Nephron progenitor cell (in vitro differentiated cells): Measurements from ENCODE around the gene MTCP1.

Experiments used
- DNase-seq: peaks from one replicate; pipeline ENCODE4 v3.0.0; 2021
- H3K27ac Mint-ChIP-seq: 2 replicates; pipeline ENCODE4 v1.8.0; 2021; ENCODE audit warnings: mild to moderate bottlenecking, moderate library complexity, mixed read lengths
- H3K27me3 Mint-ChIP-seq: 2 replicates; pipeline ENCODE4 v1.8.0; 2021; ENCODE audit warnings: mild to moderate bottlenecking, low read depth, mixed read lengths; ENCODE audit not compliant: poor library complexity
- H3K36me3 Mint-ChIP-seq: 2 replicates; pipeline ENCODE4 v1.8.0; 2021; ENCODE audit warnings: low read depth, mixed read lengths
- H3K4me1 Mint-ChIP-seq: 2 replicates; pipeline ENCODE4 v1.8.0; 2021; ENCODE audit warnings: mixed read lengths
- H3K4me3 Mint-ChIP-seq: 2 replicates; pipeline ENCODE4 v1.8.0; 2021; ENCODE audit warnings: mild to moderate bottlenecking, moderate library complexity, mixed read lengths
- H3K9me3 Mint-ChIP-seq: 2 replicates; pipeline ENCODE4 v1.8.0; 2021; ENCODE audit warnings: mild to moderate bottlenecking, moderate library complexity, mixed read lengths
- TF ChIP-seq, protein P1 (sequence below): fragments of 200-600 bp; sonication (generic); IDR thresholded peaks from 2 replicates; pipeline ENCODE4 v1.5.0; 2021; ENCODE audit warnings: antibody characterized with exemption

The MTCP1 gene

DNA sequence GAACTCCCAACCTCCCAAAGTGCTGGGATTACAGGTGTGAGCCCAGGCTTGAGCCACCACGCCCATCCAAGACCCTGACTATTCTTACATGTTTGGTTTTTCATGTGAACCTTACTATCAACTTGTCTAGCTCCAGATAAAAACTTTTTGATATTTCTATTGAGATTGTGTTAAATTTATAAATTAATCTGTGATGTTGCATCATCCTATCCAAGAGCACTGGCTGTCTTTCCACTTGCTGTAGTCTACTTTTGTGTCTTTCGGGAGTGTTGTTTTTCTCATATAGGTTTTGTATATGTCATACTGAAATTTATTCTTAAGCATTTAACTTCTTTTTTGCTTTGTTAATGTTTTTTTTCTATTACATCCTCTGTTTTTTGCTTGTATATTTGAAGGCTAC lies 35.0 kb upstream of the MTCP1 start:
- H3K27ac Mint-ChIP-seq = no peak overlapping the region
- H3K4me1 Mint-ChIP-seq = no peaks in the 10 kb centered on the region
- H3K36me3 Mint-ChIP-seq = peaks cover 47% of the 10 kb centered on the region
- TF ChIP-seq, protein P1, sequence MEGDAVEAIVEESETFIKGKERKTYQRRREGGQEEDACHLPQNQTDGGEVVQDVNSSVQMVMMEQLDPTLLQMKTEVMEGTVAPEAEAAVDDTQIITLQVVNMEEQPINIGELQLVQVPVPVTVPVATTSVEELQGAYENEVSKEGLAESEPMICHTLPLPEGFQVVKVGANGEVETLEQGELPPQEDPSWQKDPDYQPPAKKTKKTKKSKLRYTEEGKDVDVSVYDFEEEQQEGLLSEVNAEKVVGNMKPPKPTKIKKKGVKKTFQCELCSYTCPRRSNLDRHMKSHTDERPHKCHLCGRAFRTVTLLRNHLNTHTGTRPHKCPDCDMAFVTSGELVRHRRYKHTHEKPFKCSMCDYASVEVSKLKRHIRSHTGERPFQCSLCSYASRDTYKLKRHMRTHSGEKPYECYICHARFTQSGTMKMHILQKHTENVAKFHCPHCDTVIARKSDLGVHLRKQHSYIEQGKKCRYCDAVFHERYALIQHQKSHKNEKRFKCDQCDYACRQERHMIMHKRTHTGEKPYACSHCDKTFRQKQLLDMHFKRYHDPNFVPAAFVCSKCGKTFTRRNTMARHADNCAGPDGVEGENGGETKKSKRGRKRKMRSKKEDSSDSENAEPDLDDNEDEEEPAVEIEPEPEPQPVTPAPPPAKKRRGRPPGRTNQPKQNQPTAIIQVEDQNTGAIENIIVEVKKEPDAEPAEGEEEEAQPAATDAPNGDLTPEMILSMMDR = no peak
- H3K4me3 Mint-ChIP-seq = no peak overlapping the region
- peaks cover 17% of the 10 kb centered on the region for H3K9me3 Mint-ChIP-seq
- no peaks in the 10 kb centered on the region for H3K27me3 Mint-ChIP-seq
- no peak for DNase-seq

DNA sequence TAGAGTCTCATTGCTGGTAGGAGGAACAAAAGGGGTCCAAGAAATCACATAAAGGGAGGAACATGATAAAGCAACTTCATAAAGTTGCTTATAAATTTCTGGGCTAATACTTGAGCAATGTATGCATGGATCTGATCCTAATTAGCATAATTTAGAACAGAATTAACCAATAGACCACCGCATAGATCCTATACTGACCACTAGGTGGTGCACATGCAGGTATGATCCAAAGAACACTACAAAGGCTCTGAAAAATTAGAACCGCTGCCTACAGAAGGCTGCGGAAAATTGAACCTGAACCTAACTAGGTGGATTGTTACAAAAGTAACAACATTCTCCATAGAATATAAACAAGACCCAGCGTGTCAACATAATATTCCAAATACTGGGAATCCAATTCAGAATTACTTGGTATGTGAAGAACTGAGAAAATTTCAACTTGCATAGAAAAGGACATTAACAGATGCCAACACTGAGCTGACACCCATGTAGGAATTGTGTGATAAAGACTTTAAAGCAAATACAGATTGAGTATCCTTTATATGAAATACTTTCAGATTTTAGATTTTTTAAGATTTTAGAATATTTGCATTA lies 23.6 kb upstream of the MTCP1 start:
- DNase-seq = no peak
- TF ChIP-seq, protein P1 = peak; percentile 49
- Mint-ChIP-seq H3K4me1 (no peaks in the 10 kb centered on the region), H3K27me3 (no peaks in the 10 kb centered on the region), H3K9me3 (peaks cover 12% of the 10 kb centered on the region), H3K36me3 (peaks cover 29% of the 10 kb centered on the region), H3K27ac (no peak overlapping the region), H3K4me3 (no peak overlapping the region)

DNA sequence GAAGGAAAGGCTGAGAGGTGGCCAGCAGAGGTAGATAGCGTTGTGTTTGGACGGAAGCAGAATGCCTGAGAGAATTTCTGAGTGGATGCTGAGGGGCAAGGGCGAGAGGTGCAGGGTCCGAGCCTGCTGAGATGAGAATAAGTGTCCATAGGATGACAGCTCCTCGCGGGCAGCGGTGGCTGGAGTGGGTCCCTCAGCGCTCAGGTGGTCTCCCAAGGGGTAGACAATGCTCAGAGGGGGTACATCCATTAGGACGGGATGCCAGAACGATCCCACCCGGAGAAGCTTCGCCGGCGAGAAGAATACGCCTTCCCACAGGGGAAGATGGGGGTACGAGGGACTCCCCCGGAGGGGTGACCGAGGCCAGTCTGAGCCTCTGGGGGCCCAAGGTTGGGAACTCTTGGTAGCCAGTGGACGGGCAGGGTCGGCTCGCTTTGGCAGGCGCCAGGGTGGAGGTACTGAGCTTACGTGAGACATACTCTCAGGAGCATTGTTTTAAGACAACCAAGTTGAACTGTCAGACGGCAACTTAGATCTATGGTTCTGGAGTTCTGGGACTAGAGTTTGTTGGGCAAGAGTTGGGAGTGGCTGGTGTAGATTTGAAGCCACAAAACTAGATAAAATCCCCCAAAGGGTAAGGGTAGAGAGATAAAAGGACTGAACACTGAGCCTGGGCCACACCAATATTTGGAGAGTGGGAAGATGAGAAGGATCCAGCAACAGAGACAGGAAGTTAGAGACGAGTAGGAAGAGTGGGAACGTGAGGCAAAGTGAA lies 16.2 kb upstream of the MTCP1 start:
- no peaks in the 10 kb centered on the region for H3K27me3 Mint-ChIP-seq
- H3K36me3 Mint-ChIP-seq = peaks cover 52% of the 10 kb centered on the region
- TF ChIP-seq, protein P1 = no peak
- no peak for DNase-seq
- peak overlapping the region; percentile 61 for H3K27ac Mint-ChIP-seq
- no peaks in the 10 kb centered on the region for H3K4me1 Mint-ChIP-seq
- peaks cover 27% of the 10 kb centered on the region for H3K9me3 Mint-ChIP-seq
- H3K4me3 Mint-ChIP-seq = no peak overlapping the region

DNA sequence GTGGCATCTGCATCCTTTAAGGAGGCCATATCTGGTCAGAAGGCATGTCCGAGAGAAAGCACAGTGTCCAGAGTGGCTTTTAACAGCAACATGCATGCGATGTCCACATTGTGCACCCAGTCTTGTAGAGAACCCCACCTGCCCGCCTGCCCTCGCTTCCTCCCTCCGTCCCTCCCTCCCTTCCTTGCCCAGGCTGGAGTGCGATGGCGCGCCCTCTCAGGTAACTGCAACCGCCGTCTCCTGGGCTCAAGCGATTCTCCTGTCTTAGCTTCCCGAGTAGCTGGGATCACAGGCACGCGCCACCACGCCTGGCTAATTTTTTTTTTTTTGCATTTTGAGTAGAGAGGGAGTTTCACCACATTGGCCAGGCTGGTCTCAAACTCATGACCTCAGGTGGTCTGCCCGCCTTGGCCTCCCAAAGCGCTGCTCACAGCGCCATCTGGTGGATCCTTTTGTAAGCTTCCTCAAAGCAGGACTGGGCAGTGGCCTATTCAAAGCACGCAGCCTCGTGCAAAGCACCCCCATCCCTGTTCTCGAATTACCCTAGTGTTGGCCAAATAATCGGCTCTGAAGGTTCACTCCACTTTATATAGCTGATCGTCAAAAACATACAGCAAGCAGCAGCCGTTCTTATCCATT lies 15.4 kb upstream of the MTCP1 start:
- H3K4me1 Mint-ChIP-seq = no peaks in the 10 kb centered on the region
- H3K27ac Mint-ChIP-seq = no peak overlapping the region
- peak; percentile 32 for DNase-seq
- TF ChIP-seq, protein P1 = peak; percentile 27
- H3K36me3 Mint-ChIP-seq = peaks cover 58% of the 10 kb centered on the region
- peaks cover 27% of the 10 kb centered on the region for H3K9me3 Mint-ChIP-seq
- H3K27me3 Mint-ChIP-seq = no peaks in the 10 kb centered on the region
- H3K4me3 Mint-ChIP-seq = no peak overlapping the region

DNA sequence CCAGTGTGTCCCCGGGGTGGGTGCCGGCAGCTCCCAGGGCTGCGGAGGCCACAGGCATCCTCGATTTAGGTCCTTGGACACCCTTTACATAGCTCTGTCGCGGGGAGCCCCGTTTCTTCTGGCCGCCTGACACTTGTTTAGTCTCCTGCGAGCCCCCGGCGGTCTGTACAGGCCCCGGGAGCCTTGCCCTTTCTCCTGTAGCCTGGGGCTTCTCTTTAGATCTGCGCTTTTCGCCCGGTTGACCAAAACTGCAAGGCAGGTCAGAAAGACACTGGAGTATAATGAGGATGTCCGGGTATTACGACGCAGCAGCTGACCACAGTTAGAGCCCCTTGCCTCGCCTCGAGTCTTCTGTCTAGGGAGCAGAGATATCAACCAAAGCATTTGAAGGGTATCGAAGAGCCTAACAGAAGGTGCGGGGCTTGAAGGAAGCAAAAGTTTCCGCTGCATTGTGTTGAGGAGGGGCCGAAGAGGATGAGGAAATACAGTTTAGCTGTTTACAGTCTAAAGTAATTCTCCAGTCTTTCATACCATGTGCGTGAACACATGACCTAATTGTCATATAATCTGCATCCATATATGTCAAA lies 851 bp upstream of the MTCP1 start:
- DNase-seq = peak; percentile 28
- H3K4me3 Mint-ChIP-seq = peak overlapping the region; percentile 90
- H3K27ac Mint-ChIP-seq = peak overlapping the region; percentile 71
- H3K36me3 Mint-ChIP-seq = peaks cover 26% of the 10 kb centered on the region
- no peaks in the 10 kb centered on the region for H3K27me3 Mint-ChIP-seq
- peaks cover 43% of the 10 kb centered on the region for H3K4me1 Mint-ChIP-seq
- TF ChIP-seq, protein P1 = no peak
- H3K9me3 Mint-ChIP-seq = peaks cover 33% of the 10 kb centered on the region
